MM.1S (cell line): ENCODE measurements around the gene IL7R.

Experiments
- CTCF ChIP-seq: fragments of 300-600 bp; sonication (generic); IDR thresholded peaks from 2 replicates; pipeline ENCODE4 v1.5.1; 2016; ENCODE audit warnings: antibody characterized with exemption, low read length, mixed read lengths
- EZH2 ChIP-seq: fragments of 300-600 bp; sonication (generic); optimal IDR thresholded peaks from 2 replicates; pipeline ENCODE3; 2017; ENCODE audit warnings: low read depth, mild to moderate bottlenecking, antibody characterized with exemption, low read length, mixed read lengths
- EZH2phosphoT487 ChIP-seq: fragments of 300-600 bp; sonication (generic); IDR thresholded peaks from 2 replicates; pipeline ENCODE4 v1.6.1; 2018; ENCODE audit warnings: antibody characterized with exemption, low read length

GRCh38 chr5:35881758-35882157 is 25.1 kb downstream of the IL7R start:
- no peak for TF ChIP-seq CTCF
- TF ChIP-seq EZH2, result no peak
- no peak for TF ChIP-seq EZH2phosphoT487
